SHP77 (cell line): ENCODE measurements around the gene PRR23A.
"Not testable (repeated sequence)": the region's sequence is repeated elsewhere in the genome, so short reads cannot be mapped to it uniquely, and the experiment has no call there.

Experiments
- DNase-seq, 2 experiments: peaks; one replicate each; lab custom pipeline; 2025; lab: John Stamatoyannopoulos, UW

The PRR23A gene

GRCh38 chr3:139006051-139006716 is at the start of gene PRR23A:
PRR23A (minus strand) TSS chr3:139006268; CDS start chr3:139006268, 0 bp downstream.
- DNase-seq: no peak

GRCh38 chr3:139052802-139053600 is 46.9 kb upstream of the PRR23A start:
- no peak for DNase-seq

- no peak for DNase-seq
Measured at GRCh38 chr3:139044366-139045210, 38.5 kb upstream of the PRR23A start, which contains the start of gene PRR23C. PRR23C (minus strand) TSS chr3:139044892; CDS start chr3:139044620, 272 bp downstream.

GRCh38 chr3:139043554-139044365 is 37.7 kb upstream of the PRR23A start:
- no peak for DNase-seq

- DNase-seq: no peak
Measured at GRCh38 chr3:139037478-139037877, 31.4 kb upstream of the PRR23A start.

GRCh38 chr3:139032326-139033002 is 26.4 kb upstream of the PRR23A start:
- no peak for DNase-seq

GRCh38 chr3:139030576-139030975 is 24.5 kb upstream of the PRR23A start:
- not testable (repeated sequence) for DNase-seq

- DNase-seq: no peak
Measured at GRCh38 chr3:139024968-139025367, 18.9 kb upstream of the PRR23A start.

GRCh38 chr3:139020868-139021234 is 14.8 kb upstream of the PRR23A start, which contains the start of gene PRR23B:
PRR23B (minus strand) TSS chr3:139020926; CDS start chr3:139020661, 265 bp downstream.
- no peak for DNase-seq

- no peak for DNase-seq
Measured at GRCh38 chr3:139020036-139020867, 14.2 kb upstream of the PRR23A start.

GRCh38 chr3:139016430-139017048 is 10.5 kb upstream of the PRR23A start:
- DNase-seq: no peak

- no peak for DNase-seq
Measured at GRCh38 chr3:139005356-139005993, 593 bp downstream of the PRR23A start.

- no peak for DNase-seq
Measured at GRCh38 chr3:138995706-138996105, 10.4 kb downstream of the PRR23A start.

- DNase-seq: no peak
Measured at GRCh38 chr3:138987181-138987580, 18.9 kb downstream of the PRR23A start.

GRCh38 chr3:138985932-138986331 is 20.1 kb downstream of the PRR23A start:
- no peak for DNase-seq

- no peak for DNase-seq
Measured at GRCh38 chr3:138984816-138985215, 21.3 kb downstream of the PRR23A start.

GRCh38 chr3:138976047-138976446 is 30.0 kb downstream of the PRR23A start:
- no peak for DNase-seq

GRCh38 chr3:138975351-138975750 is 30.7 kb downstream of the PRR23A start:
- DNase-seq: no peak

GRCh38 chr3:138974462-138974861 is 31.6 kb downstream of the PRR23A start:
- DNase-seq: no peak
